Liver (tissue), 10 donors: Measurements from ENCODE around the gene PDZD11. TPM values are rescaled to one million over a fixed set of nuclear protein-coding genes. Genes with fewer than 3 reads are reported as not detected.

ENCODE experiments used
- DNase-seq: peaks from one replicate; pipeline ENCODE4 v3.0.0-alpha.2; 2017; ENCODE audit warnings: low spot score
- H3K27ac ChIP-seq, 2 donors: one replicate each; pipeline ENCODE4 v1.7.0; 2013; ENCODE audit warnings: inconsistent platforms in 2 of 2, low read length in 2 of 2, control low read depth in 1 of 2, low read depth in 1 of 2, mild to moderate bottlenecking in 1 of 2
- H3K27me3 ChIP-seq, 4 donors: one replicate each; pipeline versions ENCODE4 v1.6.1 to v1.7.0; 2013; ENCODE audit warnings: low read length in 3 of 4, inconsistent platforms in 1 of 4, mild to moderate bottlenecking in 1 of 4, moderate library complexity in 1 of 4; ENCODE audit not compliant: control insufficient read depth in 4 of 4, insufficient read depth in 4 of 4
- H3K36me3 ChIP-seq, 4 donors: one replicate each; pipeline versions ENCODE4 v1.6.1 to v1.7.0; 2013; ENCODE audit warnings: low read length in 3 of 4, mild to moderate bottlenecking in 3 of 4, low read depth in 1 of 4, moderate library complexity in 1 of 4; ENCODE audit not compliant: control insufficient read depth in 4 of 4, insufficient read depth in 3 of 4
- H3K4me1 ChIP-seq, 4 donors: one replicate each; pipeline versions ENCODE4 v1.6.1 to v1.7.0; 2013; ENCODE audit warnings: low read length in 3 of 4, mild to moderate bottlenecking in 3 of 4, moderate library complexity in 1 of 4; ENCODE audit not compliant: control insufficient read depth in 4 of 4, insufficient read depth in 4 of 4
- H3K4me3 ChIP-seq, 3 donors: one replicate each; pipeline versions ENCODE4 v1.6.1 to v1.7.0; 2013; ENCODE audit warnings: low read length in 3 of 3, control low read depth in 1 of 3, low read depth in 1 of 3, mild to moderate bottlenecking in 1 of 3
- H3K9ac ChIP-seq, 2 donors: one replicate each; pipeline ENCODE4 v1.7.0; 2013; ENCODE audit warnings: low read length in 2 of 2, mild to moderate bottlenecking in 2 of 2, moderate library complexity in 2 of 2, control low read depth in 1 of 2, low read depth in 1 of 2
- H3K9me3 ChIP-seq, 4 donors: one replicate each; pipeline versions ENCODE4 v1.6.1 to v1.7.0; 2013; ENCODE audit warnings: low read length in 3 of 4; ENCODE audit not compliant: control insufficient read depth in 4 of 4
- ATF3 ChIP-seq: IDR thresholded peaks from 2 replicates; pipeline ENCODE4 v1.6.1; 2016; ENCODE audit warnings: antibody characterized with exemption
- YY1 ChIP-seq: IDR thresholded peaks from 2 replicates; pipeline ENCODE4 v1.6.1; 2016; ENCODE audit warnings: antibody characterized with exemption, mild to moderate bottlenecking
- WGBS: extraction: QIAGEN DNeasy Blood & Tissue Kit; methylation state at CpG from one replicate; pipeline ENCODE4 v1.1.7; 2013; 5-methylcytosine and 5-hydroxymethylcytosine counted together
- polyA plus RNA-seq, 2 donors: library from polyadenylated mRNA; stranded (reverse) in 1 of 2; unstranded in 1 of 2; fragments of 200-250 nt in 1 of 2; fragments of >200 nt in 1 of 2; fragmentation: Nextera tagmentation in 1 of 2; extraction: Ambion mirVana in 1 of 2; gene quantifications; one replicate each; pipeline versions ENCODE4 v1.2.1 to v1.2.3, GENCODE V29; 2013 to 2015
- small RNA-seq: library from RNA; depleted of rRNA; stranded (forward); fragments of <200 nt; gene quantifications from one replicate; pipeline ENCODE3, GENCODE V24; 2014
- total RNA-seq, 2 donors: library from RNA; depleted of rRNA; stranded (reverse); fragments of >200 nt; gene quantifications; one replicate each; pipeline ENCODE4 v1.2.3, GENCODE V29; 2014
- donor health status: healthy.
- donor health status: healthy.
- donor health status: healthy.
- donor health status: healthy.
- donor health status: healthy.

Gene PDZD11
- total and polyA plus RNA-seq, 4 donors, result 8.5 to 25.9 (median 15.8) TPM

- 97% methylated on average over 1 of the region's 1 CpG for WGBS
- no peak for TF ChIP-seq ATF3
- TF ChIP-seq YY1, result no peak
- Histone ChIP-seq H3K4me1 (no peaks in the 10 kb centered on the region), H3K27ac (no peak overlapping the region), H3K36me3 (no peaks in the 10 kb centered on the region), H3K9me3 (no peaks in the 10 kb centered on the region), H3K4me3 (no peak overlapping the region), H3K27me3 (no peaks in the 10 kb centered on the region), H3K9ac (no peak overlapping the region)
- no peak for DNase-seq
Measured at GRCh38 chrX:70240751-70241150, 49.0 kb downstream of the PDZD11 start.

Small RNA genes within 50 kb of the gene (small RNA-seq; reads per million reads assigned to genes)
- gene RNA5SP507, result 0.09 reads per million

Other genes with a start within 250 kb of the PDZD11 start
- not detected for gene AWAT2, start 240.0 kb downstream of the PDZD11 start, total RNA-seq
- not detected for gene AWAT2, start 240.0 kb downstream of the PDZD11 start, polyA plus RNA-seq
- gene OTUD6A, start 227.5 kb downstream of the PDZD11 start, total RNA-seq, result not detected
- not detected for gene OTUD6A, start 227.5 kb downstream of the PDZD11 start, polyA plus RNA-seq
- 10 to 100 TPM; 11.8 to 18.1 TPM for gene IGBP1, start 156.5 kb downstream of the PDZD11 start, total RNA-seq
- gene IGBP1, start 156.5 kb downstream of the PDZD11 start, polyA plus RNA-seq, result 10 to 100 TPM in 1 of 2 donors, 1 to 10 TPM in 1; 7.8 to 11.3 TPM
- gene DGAT2L6, start 112.4 kb downstream of the PDZD11 start, total RNA-seq, result not detected
- gene DGAT2L6, start 112.4 kb downstream of the PDZD11 start, polyA plus RNA-seq, result not detected
- not detected for gene AWAT1, start 55.3 kb downstream of the PDZD11 start, total RNA-seq
- gene AWAT1, start 55.3 kb downstream of the PDZD11 start, polyA plus RNA-seq, result not detected
- under 1 TPM; 0.08 to 0.28 TPM for gene P2RY4, start 29.7 kb downstream of the PDZD11 start, total RNA-seq
- not detected for gene P2RY4, start 29.7 kb downstream of the PDZD11 start, polyA plus RNA-seq
- gene ARR3, start 21.6 kb downstream of the PDZD11 start, total RNA-seq, result not detected
- not detected for gene ARR3, start 21.6 kb downstream of the PDZD11 start, polyA plus RNA-seq
- gene RAB41, start 7.8 kb downstream of the PDZD11 start, total RNA-seq, result not detected
- not detected for gene RAB41, start 7.8 kb downstream of the PDZD11 start, polyA plus RNA-seq
- gene KIF4A, start 177 bp upstream of the PDZD11 start, total RNA-seq, result 10 to 100 TPM in 1 of 2 donors, under 1 TPM in 1; under 0.01 to 17.3 TPM
- gene KIF4A, start 177 bp upstream of the PDZD11 start, polyA plus RNA-seq, result under 1 TPM; 0.07 to 0.92 TPM
- gene GDPD2, start 133.4 kb upstream of the PDZD11 start, total RNA-seq, result not detected
- gene GDPD2, start 133.4 kb upstream of the PDZD11 start, polyA plus RNA-seq, result not detected
- gene DLG3, start 154.9 kb upstream of the PDZD11 start, total RNA-seq, result 1 to 10 TPM; 2.8 to 6.5 TPM
- under 1 TPM; 0.57 to 0.65 TPM for gene DLG3, start 154.9 kb upstream of the PDZD11 start, polyA plus RNA-seq